Activated T-helper 2 cell treated with anti-CD3 and anti-CD28 coated beads, Interferon-gamma antibody, Interleukin-2, Interleukin-4, amounts not matched to agents 10 μg/mL and 5 μg/mL and 100 μg/mL, durations not matched to agents 14 hours and 24 hours and 36 hours (primary cell): ENCODE results near the gene PPM1K. TPM values are rescaled to one million over a fixed set of nuclear protein-coding genes. Genes with fewer than 3 reads are reported as not detected.
"Not testable (repeated sequence)": the region's sequence is repeated elsewhere in the genome, so short reads cannot be mapped to it uniquely, and the experiment has no call there.

Experiments
- DNase-seq: peaks from one replicate; pipeline ENCODE4 v3.0.0; 2021; ENCODE audit warnings: low spot score
- H3K27ac Mint-ChIP-seq: one replicate; pipeline ENCODE4 v1.8.0; 2021; ENCODE audit warnings: mixed read lengths
- H3K27me3 Mint-ChIP-seq: one replicate; pipeline ENCODE4 v1.8.0; 2021; ENCODE audit warnings: low read depth, mixed read lengths
- H3K36me3 Mint-ChIP-seq: one replicate; pipeline ENCODE4 v1.8.0; 2021; ENCODE audit warnings: low read depth, mixed read lengths
- H3K4me1 Mint-ChIP-seq: one replicate; pipeline ENCODE4 v1.8.0; 2021; ENCODE audit warnings: low read depth, mixed read lengths
- H3K4me3 Mint-ChIP-seq: one replicate; pipeline ENCODE4 v1.8.0; 2021; ENCODE audit warnings: low read depth, mild to moderate bottlenecking, moderate library complexity, mixed read lengths
- H3K9me3 Mint-ChIP-seq: one replicate; pipeline ENCODE4 v1.8.0; 2021; ENCODE audit warnings: mixed read lengths
- intact Hi-C: fragments of 100-400 bp; cut with micrococcal nuclease; formaldehyde crosslinking; loops from one replicate; pipeline ENCODE4 v1.15.1; 2023
- total RNA-seq: library from RNA; stranded (reverse); gene quantifications from 2 replicates; pipeline ENCODE4 v1.2.3, GENCODE V29; 2022

Gene PPM1K
- total RNA-seq = 38.5 and 39.9 TPM in 2 replicates

DNA sequence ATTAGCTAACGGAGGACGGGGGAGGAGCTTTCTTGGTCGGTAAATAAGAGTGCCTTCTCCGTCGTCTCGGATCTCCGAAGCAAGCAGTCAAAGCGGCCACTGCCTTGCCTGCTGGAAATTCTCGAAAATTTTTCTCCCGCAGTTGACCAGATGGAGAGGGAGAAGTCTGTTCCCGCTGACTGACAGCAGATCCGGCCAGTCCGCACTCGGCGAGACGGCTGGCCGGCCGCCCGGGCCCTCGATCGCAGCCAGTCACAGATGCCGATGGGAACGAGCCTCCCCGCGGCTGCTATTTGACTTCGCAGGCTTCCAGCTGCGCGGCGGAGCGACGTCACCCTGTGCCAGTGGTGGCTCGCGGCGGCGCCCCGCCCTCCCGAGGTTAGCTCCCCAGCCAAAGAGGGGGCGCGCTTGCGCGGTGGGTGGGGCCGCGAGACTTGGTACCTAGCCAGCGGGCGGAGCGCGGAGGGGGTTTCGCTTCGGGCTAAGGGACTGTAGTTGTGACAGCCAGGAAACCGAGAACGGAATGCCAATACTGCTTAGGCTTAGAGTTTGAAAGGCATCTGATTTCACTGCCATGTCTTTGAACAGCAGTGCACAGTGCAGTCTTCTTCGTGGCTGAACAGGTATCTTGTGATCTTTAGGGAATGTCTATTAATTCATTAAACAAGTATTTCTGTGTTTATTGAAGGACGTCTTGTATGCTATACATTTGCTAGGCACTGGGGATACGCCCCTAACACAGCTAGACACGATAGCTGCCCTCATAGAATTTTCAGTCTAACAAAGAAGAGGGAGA, at the start of gene PPM1K:
TSS of gene PPM1K (minus strand) at position 123 of the 796 bp plus-strand sequence. CDS start 5,978 bp downstream, outside the sequence.
- H3K9me3 Mint-ChIP-seq = no peaks in the 10 kb centered on the region
- peaks cover 26% of the 10 kb centered on the region for H3K36me3 Mint-ChIP-seq
- intact Hi-C loops = loop anchor here (1.0 to 10.0 kb wide), 9 partner anchors 36 to 1347 kb away; partner anchors contain the start of genes AFF1, HERC5, HERC6 and PKD2
- H3K27me3 Mint-ChIP-seq = no peaks in the 10 kb centered on the region
- peaks cover 38% of the 10 kb centered on the region for H3K4me1 Mint-ChIP-seq
- DNase-seq = peak; percentile 99
- H3K4me3 Mint-ChIP-seq = peak within 1 kb of the TSS; percentile 99
- H3K27ac Mint-ChIP-seq = peak within 1 kb of the TSS; percentile 100

DNA sequence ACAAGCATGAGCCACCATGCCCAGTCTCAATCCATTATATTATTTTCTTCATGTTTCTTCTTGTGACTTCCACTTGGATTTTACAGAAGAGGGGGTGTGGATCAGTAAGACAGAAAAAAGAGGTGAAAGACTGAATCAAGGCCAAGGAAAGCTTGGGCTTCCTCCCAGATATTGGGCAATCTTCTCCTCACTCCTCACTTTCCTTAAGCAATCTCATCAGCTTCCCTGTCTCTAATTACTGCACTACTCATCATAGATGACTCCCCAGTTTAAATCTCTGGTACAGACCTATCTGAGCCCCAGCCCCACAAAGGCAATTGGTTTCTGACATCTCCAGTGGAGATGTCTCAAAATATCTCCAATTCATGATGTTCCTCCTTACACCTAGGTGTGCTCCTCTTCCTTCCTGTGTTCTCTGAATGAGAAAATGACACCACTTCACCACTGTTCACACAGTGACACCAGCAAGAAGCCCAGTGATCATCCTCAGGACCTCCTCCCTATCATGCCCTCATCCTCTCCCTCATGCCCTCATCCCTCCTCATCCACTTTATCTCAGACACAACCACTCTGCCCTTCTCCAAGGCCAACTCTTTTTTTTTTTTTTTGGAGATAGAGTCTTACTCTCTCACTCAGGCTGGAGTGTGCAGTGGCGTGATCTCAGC, 49.5 kb upstream of the PPM1K start:
- H3K27ac Mint-ChIP-seq = no peak overlapping the region
- no peak overlapping the region for H3K4me3 Mint-ChIP-seq
- no peaks in the 10 kb centered on the region for H3K9me3 Mint-ChIP-seq
- peaks cover 5% of the 10 kb centered on the region for H3K27me3 Mint-ChIP-seq
- intact Hi-C loops = no loop called here
- H3K36me3 Mint-ChIP-seq = no peaks in the 10 kb centered on the region
- no peak for DNase-seq
- H3K4me1 Mint-ChIP-seq = peaks cover 9% of the 10 kb centered on the region

DNA sequence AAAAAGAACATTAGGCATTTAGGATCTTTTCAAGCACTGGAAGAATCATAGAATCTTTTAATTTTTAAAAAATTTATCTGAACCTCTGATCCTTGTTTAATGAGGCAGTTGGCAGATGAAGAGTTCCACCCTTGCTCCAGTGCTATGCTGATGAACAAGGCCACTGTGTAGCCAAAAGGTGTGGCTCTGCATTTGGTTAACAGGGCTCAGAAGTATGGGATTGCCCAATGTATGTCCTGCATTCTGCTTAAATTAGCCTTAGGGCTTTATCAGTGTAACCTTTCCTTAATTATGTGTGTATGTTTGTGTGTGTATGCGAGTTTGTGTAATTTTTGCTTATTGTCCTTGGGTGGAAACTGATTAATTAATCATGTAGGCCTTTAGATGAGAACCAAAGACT, 43.3 kb upstream of the PPM1K start:
- no peak for DNase-seq
- H3K36me3 Mint-ChIP-seq = no peaks in the 10 kb centered on the region
- intact Hi-C loops = no loop called here
- H3K4me1 Mint-ChIP-seq = peaks cover under 1% of the 10 kb centered on the region
- H3K4me3 Mint-ChIP-seq = no peak overlapping the region
- no peaks in the 10 kb centered on the region for H3K9me3 Mint-ChIP-seq
- no peak overlapping the region for H3K27ac Mint-ChIP-seq
- H3K27me3 Mint-ChIP-seq = peaks cover 5% of the 10 kb centered on the region

DNA sequence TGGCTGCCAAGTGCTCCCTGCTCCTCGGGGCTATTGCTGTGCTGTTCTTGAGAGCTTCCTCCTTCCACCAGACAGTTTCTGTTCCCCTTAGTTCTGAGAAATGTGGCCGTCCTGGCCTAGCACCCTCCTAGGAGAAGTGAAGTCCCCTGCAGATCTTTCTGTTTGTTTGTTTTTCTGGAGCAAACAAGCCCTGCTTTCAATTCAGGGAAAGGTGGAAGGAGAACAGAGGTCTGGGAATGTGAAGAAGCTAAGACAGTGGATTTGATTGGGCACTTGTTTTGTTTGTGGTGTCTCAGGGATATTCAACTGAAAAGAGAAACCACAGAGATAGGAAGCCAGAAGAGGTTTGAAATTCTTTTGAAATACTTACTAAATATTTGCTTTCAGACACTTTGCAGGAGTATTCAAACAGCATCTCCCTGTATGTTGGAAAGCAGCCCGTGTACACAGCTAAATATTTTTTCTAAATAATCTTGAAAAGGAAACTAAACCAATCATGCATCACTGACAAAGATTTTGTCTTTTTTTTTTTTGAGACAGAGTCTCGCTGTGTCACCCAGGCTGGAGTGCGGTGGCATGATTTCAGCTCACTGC, 36.5 kb upstream of the PPM1K start:
- H3K9me3 Mint-ChIP-seq = no peaks in the 10 kb centered on the region
- intact Hi-C loops = loop anchor here (1.0 to 2.0 kb wide), 2 partner anchors 36 to 58 kb away; partner anchors contain the start of gene PPM1K
- H3K4me1 Mint-ChIP-seq = peaks cover 26% of the 10 kb centered on the region
- H3K27ac Mint-ChIP-seq = peak overlapping the region; percentile 85
- H3K36me3 Mint-ChIP-seq = peaks cover 5% of the 10 kb centered on the region
- peak; percentile 35 for DNase-seq
- no peaks in the 10 kb centered on the region for H3K27me3 Mint-ChIP-seq
- peak overlapping the region; percentile 75 for H3K4me3 Mint-ChIP-seq

DNA sequence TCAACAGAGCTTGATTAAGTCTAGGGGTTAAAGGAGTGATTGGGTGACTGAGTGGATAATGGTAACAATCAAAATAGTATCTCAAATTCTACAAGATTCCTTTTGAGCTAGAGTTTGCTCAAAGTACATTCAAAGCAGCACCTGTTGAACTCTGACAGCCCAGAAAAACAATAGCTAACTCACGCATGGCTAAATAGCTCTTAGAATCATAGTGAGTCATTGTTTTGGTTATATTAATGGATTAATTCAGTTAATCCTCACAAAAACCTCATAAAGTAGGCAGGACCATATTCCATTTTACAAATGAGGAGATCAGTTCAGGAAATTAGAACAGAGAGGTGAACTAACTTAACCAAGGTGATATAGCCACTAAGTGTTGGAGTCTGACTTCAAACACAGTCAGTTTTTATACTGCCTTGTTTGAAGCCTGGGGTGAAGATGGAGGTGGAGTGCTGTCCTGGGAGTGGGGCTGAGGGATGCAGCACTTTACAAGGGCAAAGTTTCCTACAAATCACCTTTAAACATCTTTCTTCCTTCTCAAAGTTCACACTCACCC, 35.9 kb upstream of the PPM1K start:
- peak overlapping the region; percentile 75 for H3K4me3 Mint-ChIP-seq
- H3K27ac Mint-ChIP-seq = peak overlapping the region; percentile 85
- peaks cover 5% of the 10 kb centered on the region for H3K36me3 Mint-ChIP-seq
- H3K9me3 Mint-ChIP-seq = no peaks in the 10 kb centered on the region
- peaks cover 28% of the 10 kb centered on the region for H3K4me1 Mint-ChIP-seq
- no peak for DNase-seq
- intact Hi-C loops = loop anchor here (2.0 kb wide), 1 partner anchor 36 kb away; the partner anchor contains the start of gene PPM1K
- no peaks in the 10 kb centered on the region for H3K27me3 Mint-ChIP-seq

GRCh38 chr4:88318751-88319350, 34.5 kb upstream of the PPM1K start:
- Mint-ChIP-seq H3K27me3 (no peaks in the 10 kb centered on the region), H3K36me3 (peaks cover 5% of the 10 kb centered on the region), H3K4me3 (no peak overlapping the region), H3K9me3 (no peaks in the 10 kb centered on the region), H3K27ac (peak overlapping the region; percentile 3), H3K4me1 (peaks cover 28% of the 10 kb centered on the region)
- intact Hi-C loops = no loop called here
- DNase-seq = no peak

- H3K9me3 Mint-ChIP-seq = peaks cover 19% of the 10 kb centered on the region
- H3K4me1 Mint-ChIP-seq = peaks cover 21% of the 10 kb centered on the region
- no peak overlapping the region for H3K27ac Mint-ChIP-seq
- intact Hi-C loops = no loop called here
- no peak for DNase-seq
- H3K27me3 Mint-ChIP-seq = peaks cover 7% of the 10 kb centered on the region
- H3K4me3 Mint-ChIP-seq = no peak overlapping the region
- H3K36me3 Mint-ChIP-seq = peaks cover 10% of the 10 kb centered on the region
Observed at GRCh38 chr4:88315460-88316017, 31.2 kb upstream of the PPM1K start.

- Mint-ChIP-seq H3K27me3 (peaks cover 30% of the 10 kb centered on the region), H3K9me3 (peaks cover 22% of the 10 kb centered on the region)
- H3K27ac Mint-ChIP-seq, DNase-seq, H3K4me1 Mint-ChIP-seq, intact Hi-C loops, H3K4me3 Mint-ChIP-seq, H3K36me3 Mint-ChIP-seq: not testable (repeated sequence)
Observed at GRCh38 chr4:88313088-88313624, 28.8 kb upstream of the PPM1K start.

- Mint-ChIP-seq H3K27ac (no peak overlapping the region), H3K9me3 (peaks cover 22% of the 10 kb centered on the region), H3K27me3 (peaks cover 34% of the 10 kb centered on the region), H3K4me3 (no peak overlapping the region), H3K36me3 (peaks cover 5% of the 10 kb centered on the region), H3K4me1 (no peaks in the 10 kb centered on the region)
- intact Hi-C loops = no loop called here
- DNase-seq = no peak
Observed at GRCh38 chr4:88308587-88308986, 24.2 kb upstream of the PPM1K start.

DNA sequence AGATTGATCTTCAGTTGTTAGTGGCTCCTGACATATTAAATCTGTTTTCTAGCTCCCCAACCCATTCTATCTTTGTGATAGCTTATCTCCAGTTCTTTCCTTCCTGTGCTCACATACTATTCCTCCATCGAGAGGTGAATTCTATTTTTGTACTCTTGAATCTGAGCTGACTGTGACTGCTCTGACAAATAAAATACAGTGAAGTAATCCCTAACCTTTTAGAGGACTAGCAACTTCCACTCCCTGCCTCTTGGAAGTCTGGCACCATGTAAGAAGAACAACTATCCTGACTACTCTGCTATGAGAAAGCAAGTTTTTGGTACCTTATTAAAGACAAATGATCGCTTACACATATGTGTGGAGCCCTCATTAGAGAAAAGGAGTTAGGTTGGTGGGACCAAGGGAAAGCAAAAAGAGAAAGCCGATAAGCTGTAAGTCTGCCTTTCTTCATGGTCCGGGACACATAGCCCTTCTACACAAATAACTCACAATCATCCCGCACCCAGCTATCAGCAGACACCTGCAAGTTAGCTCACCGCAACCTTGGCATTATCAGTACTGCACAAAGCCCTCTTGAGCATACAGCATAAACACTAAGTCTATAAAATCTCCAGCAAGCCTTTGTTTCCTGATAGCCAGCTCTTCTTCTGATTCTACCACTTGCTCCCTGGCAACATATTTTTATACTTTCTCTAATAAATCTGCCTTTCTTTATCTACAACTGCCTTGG, 13.5 kb upstream of the PPM1K start:
- H3K36me3 Mint-ChIP-seq = no peaks in the 10 kb centered on the region
- intact Hi-C loops = no loop called here
- DNase-seq = no peak
- H3K27ac Mint-ChIP-seq = no peak overlapping the region
- H3K27me3 Mint-ChIP-seq = no peaks in the 10 kb centered on the region
- H3K4me3 Mint-ChIP-seq = no peak overlapping the region
- no peaks in the 10 kb centered on the region for H3K9me3 Mint-ChIP-seq
- H3K4me1 Mint-ChIP-seq = no peaks in the 10 kb centered on the region

DNA sequence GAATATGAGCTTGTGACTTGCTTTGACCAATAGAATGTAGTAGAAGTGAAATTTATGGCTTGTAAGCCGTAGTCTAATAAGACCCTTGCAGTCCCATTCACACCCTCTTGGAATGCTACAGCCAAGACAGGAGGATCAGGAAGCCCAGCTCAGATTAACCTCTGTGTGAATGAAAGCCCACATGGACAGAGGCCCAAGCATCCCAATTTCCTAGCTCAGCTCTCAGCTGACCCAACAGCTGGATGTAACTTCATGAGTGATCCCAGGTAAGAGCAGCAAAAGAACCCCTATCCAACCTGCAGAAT, 12.8 kb upstream of the PPM1K start:
- Mint-ChIP-seq H3K27me3 (no peaks in the 10 kb centered on the region), H3K27ac (no peak overlapping the region), H3K36me3 (no peaks in the 10 kb centered on the region), H3K4me1 (no peaks in the 10 kb centered on the region), H3K4me3 (no peak overlapping the region), H3K9me3 (no peaks in the 10 kb centered on the region)
- DNase-seq = no peak
- intact Hi-C loops = no loop called here
